K562 (cell line): ENCODE data around the gene VASH1. TPM values are rescaled to one million over a fixed set of nuclear protein-coding genes. Genes with fewer than 3 reads are reported as not detected.

Experiments used
- ATAC-seq: fragments of 200-7000 bp; cut with Tn5 transposase; 3 replicates; pipeline ENCODE4 v1.9.1; 2020; ENCODE audit warnings: moderate library complexity
- BruUV-seq: library from RNA; stranded (reverse); fragments of 400-500 nt; replicated peaks from 2 replicates; lab custom pipeline; 2021; lab: Mats Ljungman, UMichigan
- CTCF ChIA-PET: fragments of 300-600 bp; formaldehyde crosslinking; extraction: SDS; loops from one replicate; lab custom pipeline; 2021; ENCODE audit warnings: low intra/inter-chr PET ratio; lab: Yijun Ruan, JAX
- POLR2A ChIA-PET: fragments of 300-600, 350-650 bp; sonication (Branson Sonifier 250); formaldehyde crosslinking; extraction: SDS; loops from one replicate; lab custom pipeline; 2021; ENCODE audit warnings: antibody characterized with exemption, inconsistent platforms; lab: Yijun Ruan, JAX
- DNase-seq, 4 experiments: peaks; one replicate each; pipeline versions ENCODE4 v3.0.0 to v3.0.0-alpha.2; 2011 to 2018; ENCODE audit warnings: low spot score in 3 of 4, mixed read lengths in 3 of 4; ENCODE audit errors: extremely low read depth in 1 of 4
- FAIRE-seq: peaks from 2 replicates; lab custom pipeline; 2011; peaks lifted over from hg19 to GRCh38; lab: Jason Lieb, UNC
- H2AFZ ChIP-seq: 2 replicates; pipeline ENCODE4 v1.6.0; 2011; ENCODE audit warnings: low read depth, low read length, control low read depth, inconsistent platforms
- H3K27ac ChIP-seq: fragments of 200-600 bp; 3 replicates; pipeline ENCODE4 v1.8.0; 2011; ENCODE audit warnings: low read depth, mild to moderate bottlenecking, control low read depth, inconsistent platforms, low read length, moderate library complexity, mixed read lengths; ENCODE audit errors: extremely low read depth
- H3K27me3 ChIP-seq, 2 experiments: fragments of 300-600 bp in 1 of 2; 2 replicates in 1 of 2; 3 replicates in 1 of 2; pipeline versions ENCODE4 v1.6.0 to v1.8.0; 2011; ENCODE audit warnings: inconsistent platforms in 2 of 2, low read length in 2 of 2, mild to moderate bottlenecking in 1 of 2, mixed read lengths in 1 of 2, moderate library complexity in 1 of 2; ENCODE audit not compliant: control insufficient read depth in 2 of 2, insufficient read depth in 2 of 2
- H3K36me3 ChIP-seq: fragments of 300-600 bp; 3 replicates; pipeline ENCODE4 v1.8.0; 2011; ENCODE audit warnings: mild to moderate bottlenecking, low read length, inconsistent platforms; ENCODE audit not compliant: control insufficient read depth, insufficient read depth
- H3K4me1 ChIP-seq, 2 experiments: fragments of 200-600 bp in 1 of 2; replicated peaks in 1 of 2; 2 replicates in 1 of 2; 3 replicates in 1 of 2; pipeline versions ENCODE4 v1.5.1 to v1.8.0; 2011; ENCODE audit warnings: inconsistent platforms in 2 of 2, low read length in 2 of 2, mild to moderate bottlenecking in 1 of 2, mixed read lengths in 1 of 2, moderate library complexity in 1 of 2; ENCODE audit not compliant: control insufficient read depth in 2 of 2, insufficient read depth in 2 of 2
- H3K4me2 ChIP-seq: 2 replicates; pipeline ENCODE4 v1.6.1; 2011; ENCODE audit warnings: low read length, control low read depth, inconsistent platforms, mixed read lengths; ENCODE audit not compliant: insufficient read depth
- H3K4me3 ChIP-seq: fragments of 200-600 bp; sonication (generic), shearing (Covaris generic); 2 replicates; pipeline ENCODE4 v1.5.1; 2016; ENCODE audit warnings: control low read depth, inconsistent platforms
- H3K79me2 ChIP-seq: fragments of 200-600 bp; 3 replicates; pipeline ENCODE4 v1.8.0; 2011; ENCODE audit warnings: low read length, inconsistent platforms; ENCODE audit not compliant: control insufficient read depth, insufficient read depth
- H3K9ac ChIP-seq, 2 experiments: 2 replicates each; pipeline versions ENCODE4 v1.6.0 to v1.6.1; 2011; ENCODE audit warnings: low read depth in 2 of 2, low read length in 2 of 2, control low read depth in 1 of 2, inconsistent platforms in 1 of 2, mild to moderate bottlenecking in 1 of 2, mixed read lengths in 1 of 2; ENCODE audit not compliant: insufficient read depth in 1 of 2
- H3K9me1 ChIP-seq: one replicate; pipeline ENCODE4 v1.6.0; 2011; ENCODE audit warnings: inconsistent platforms, mild to moderate bottlenecking, low read length, moderate library complexity; ENCODE audit not compliant: control insufficient read depth, insufficient read depth
- H3K9me3 ChIP-seq: replicated peaks from 2 replicates; pipeline ENCODE4 v1.5.1; 2011; ENCODE audit warnings: low read depth, low read length, inconsistent platforms; ENCODE audit not compliant: control insufficient read depth, insufficient read depth
- H4K20me1 ChIP-seq: replicated peaks from 2 replicates; pipeline ENCODE4 v1.6.1; 2011; ENCODE audit warnings: low read length, inconsistent platforms, mixed read lengths; ENCODE audit not compliant: control insufficient read depth, insufficient read depth
- ARNT ChIP-seq, 2 experiments: fragments of 450-650 bp; IDR thresholded peaks; 2 replicates each; pipeline ENCODE4 v1.6.1; 2016; ENCODE audit warnings: mild to moderate bottlenecking in 1 of 2
- CTCF ChIP-seq, 3 experiments: IDR thresholded peaks in 2 of 3; conservative IDR thresholded peaks in 1 of 3; 2 replicates each; pipeline ENCODE4 v1.5.1; 2011 to 2012; ENCODE audit warnings: low read length in 3 of 3, mild to moderate bottlenecking in 3 of 3, control low read depth in 2 of 3, improper control_type of control experiment in 1 of 3, inconsistent platforms in 1 of 3, low read depth in 1 of 3, mixed read lengths in 1 of 3, moderate library complexity in 1 of 3; ENCODE audit not compliant: insufficient read depth in 2 of 3
- IFI16 ChIP-seq: fragments of 250-450 bp; sonication (Bioruptor Pico); IDR thresholded peaks from 2 replicates; pipeline ENCODE4 v2.1.2; 2022; ENCODE audit warnings: mild to moderate bottlenecking, inconsistent platforms
- MED1 ChIP-seq: sonication (generic); formaldehyde crosslinking; IDR thresholded peaks from 2 replicates; pipeline ENCODE4 v1.8.1; 2023; ENCODE audit warnings: missing genetic modification reagents, borderline replicate concordance
- NCOA2 ChIP-seq, 2 experiments: fragments of 450-650 bp; IDR thresholded peaks; 2 replicates each; pipeline ENCODE4 v1.6.1; 2018; ENCODE audit warnings: mild to moderate bottlenecking in 2 of 2, moderate library complexity in 1 of 2; ENCODE audit not compliant: partially characterized antibody in 2 of 2
- NCOA6 ChIP-seq: fragments of 450-650 bp; IDR thresholded peaks from 2 replicates; pipeline ENCODE4 v1.6.1; 2017; ENCODE audit warnings: mild to moderate bottlenecking
- NFE2 ChIP-seq: IDR thresholded peaks from 2 replicates; pipeline ENCODE4 v1.6.1; 2014; ENCODE audit warnings: antibody characterized with exemption, low read depth
- POLR2AphosphoS2 ChIP-seq: IDR thresholded peaks from 2 replicates; pipeline ENCODE4 v1.6.1; 2012; ENCODE audit warnings: low read length, improper control_type of control experiment
- RBM25 ChIP-seq: fragments of 200-400 bp; formaldehyde crosslinking; IDR thresholded peaks from 2 replicates; pipeline ENCODE4 v1.6.1; 2018; ENCODE audit warnings: low read length, low read depth, moderate library complexity; ENCODE audit not compliant: severe bottlenecking
- RBM39 ChIP-seq: fragments of 200-400 bp; formaldehyde crosslinking; optimal IDR thresholded peaks from 2 replicates; pipeline ENCODE3; 2018; ENCODE audit warnings: low read depth, low read length
- RREB1 ChIP-seq: fragments of 250-450 bp; sonication (Bioruptor Pico); IDR thresholded peaks from 2 replicates; pipeline ENCODE4 v1.4.0; 2020
- SMARCA4 ChIP-seq: fragments of 450-650 bp; IDR thresholded peaks from 2 replicates; pipeline ENCODE4 v1.6.1; 2016
- ZBTB1 ChIP-seq: sonication (generic); formaldehyde crosslinking; IDR thresholded peaks from 2 replicates; pipeline ENCODE4 v1.8.1; 2023; ENCODE audit warnings: missing genetic modification reagents, low read depth, mild to moderate bottlenecking, borderline replicate concordance
- ZNF146 ChIP-seq: IDR thresholded peaks from one replicate; pipeline ENCODE4 v1.6.1; 2018; ENCODE audit warnings: missing compliant biosample characterization; ENCODE audit not compliant: unreplicated experiment
- ZNF507 ChIP-seq: conservative IDR thresholded peaks from 2 replicates; pipeline ENCODE4 v1.6.1; 2017; ENCODE audit warnings: missing genetic modification characterization, missing compliant biosample characterization
- WGBS: fragments of 100-300 bp; shearing (Covaris generic); methylation state at CpG from one replicate; pipeline ENCODE4 v1.1.6; 2016; ENCODE audit warnings: low coverage, mixed read lengths; ENCODE audit not compliant: insufficient coverage; ENCODE audit errors: missing lambda C conversion rate; 5-methylcytosine and 5-hydroxymethylcytosine counted together
- in situ Hi-C: fragments of 300-500 bp; cut with MboI; formaldehyde crosslinking; loops from 4 replicates; pipeline ENCODE4 v1.15.0; 2018; ENCODE audit warnings: inconsistent platforms, mixed read lengths
- intact Hi-C: fragments of 100-400 bp; cut with micrococcal nuclease; formaldehyde crosslinking; loops from 2 replicates; pipeline ENCODE4 v1.14.2; 2022
- polyA plus RNA-seq, 8 experiments: library from polyadenylated mRNA; depleted of rRNA in 4 of 8; stranded (reverse) in 5 of 8; unstranded in 3 of 8; fragments of >200 nt; fragmentation: Nextera tagmentation in 2 of 8; fragmentation: Illumina TruSeq in 1 of 8; extraction: Ambion mirVana in 2 of 8; extraction: Trizol in 1 of 8; gene quantifications; 2 replicates each; pipeline versions ENCODE4 v1.2.1 to v1.2.3, GENCODE V29; 2011 to 2014; ENCODE audit warnings: inconsistent platforms in 1 of 8, missing spikeins in 1 of 8
- total RNA-seq, 7 experiments: library from RNA; depleted of rRNA in 6 of 7; stranded (reverse); fragments of >200 nt in 6 of 7; fragmentation: Illumina TruSeq in 2 of 7; extraction: Trizol in 2 of 7; gene quantifications; 2 replicates each; pipeline versions ENCODE4 v1.2.1 to v1.2.3, GENCODE V29; 2011 to 2021; ENCODE audit warnings: low replicate concordance in 1 of 7

VASH1 gene
- total and polyA plus RNA-seq, 9 of the 15 experiments (the other 6 are each of a cell fraction or from before 2014, with no cell fraction given), result 0.01 to 0.43 (median 0.13) TPM; not detected in 1

- ChIA-PET POLR2A (interaction anchor here (0.6 kb wide), 1 partner anchor 16 kb away, joined by 3 read pairs; no protein-coding TSS in a partner anchor), CTCF (no interaction called here)
- no peak for ATAC-seq
- in situ Hi-C loops, result loop anchor here (5.0 kb wide), 1 partner anchor 67 kb away; no protein-coding TSS in a partner anchor
- H3K9ac ChIP-seq, result peak overlapping the region in 1 of 2 experiments; percentile 45; a peak in 1 of 4 replicates
- no peaks in the 10 kb centered on the region for H4K20me1 ChIP-seq
- FAIRE-seq, result no peak
- no peaks in the 10 kb centered on the region for H3K79me2 ChIP-seq
- H3K4me3 ChIP-seq, result no peak overlapping the region
- no peak overlapping the region for H2AFZ ChIP-seq
- H3K4me1 ChIP-seq, result peaks cover 16 to 35% of the 10 kb centered on the region in 2 experiments
- peaks cover 10% of the 10 kb centered on the region; the same call in 2 of the 3 replicates for H3K36me3 ChIP-seq
- H3K9me3 ChIP-seq, result no peaks in the 10 kb centered on the region
- BruUV-seq, result no TSS peak
- no peaks in the 10 kb centered on the region for H3K9me1 ChIP-seq
- H3K4me2 ChIP-seq, result no peak overlapping the region
- H3K27ac ChIP-seq, result no peak overlapping the region
- intact Hi-C loops, result no loop called here
- DNase-seq, result no peak
- H3K27me3 ChIP-seq, result no peaks in the 10 kb centered on the region
- WGBS, result 82% methylated on average over 6 of the region's 7 CpGs
- TF ChIP-seq RBM25 (no peak), POLR2AphosphoS2 (no peak), MED1 (CRISPR knock-in tag) (no peak), ZNF507 (tag) (no peak), ZBTB1 (CRISPR knock-in tag) (no peak), NFE2 (no peak), SMARCA4 (no peak), NCOA2 (IDR thresholded peaks at IDR 0.05; ENCODE audit: partially characterized antibody in 2 of 2) (no peak), RREB1 (CRISPR knock-in tag) (no peak), ARNT (IDR thresholded peaks at IDR 0.05) (no peak), ZNF146 (CRISPR knock-in tag) (no peak), NCOA6 (no peak), CTCF (IDR thresholded peaks at IDR 0.05 in 2 of 3, conservative IDR thresholded peaks at IDR 0.05 in 1 of 3; ENCODE audit: insufficient read depth in 2 of 3, low read depth in 1 of 3, low read length in 3 of 3) (no peak), RBM39 (no peak), IFI16 (CRISPR knock-in tag) (no peak)
Observed at GRCh38 chr14:76779221-76780057, 18.2 kb downstream of the VASH1 start.
